Adrenal gland (tissue), 12 donors: Measurements from ENCODE around the gene XIRP2. TPM values are rescaled to one million over a fixed set of nuclear protein-coding genes. Genes with fewer than 3 reads are reported as not detected.

Source experiments
- DNase-seq, 7 donors: peaks; one replicate each; pipeline ENCODE4 v3.0.0-alpha.2; 2019 to 2020
- H3K27ac ChIP-seq, 5 donors: fragments of 200-600 bp; sonication (generic) in 4 of 5; 1 replicate in 3 of 5; 2 replicates in 2 of 5; pipeline versions ENCODE4 v1.5.1 to v1.8.0; 2016 to 2020; ENCODE audit warnings: mild to moderate bottlenecking in 1 of 5
- H3K27me3 ChIP-seq: fragments of 200-600 bp; 2 replicates; pipeline ENCODE4 v1.8.0; 2021
- H3K36me3 ChIP-seq, 2 donors: fragments of 200-600 bp; replicated peaks in 1 of 2; 1 replicate in 1 of 2; 2 replicates in 1 of 2; pipeline versions ENCODE4 v1.5.1 to v1.8.0; 2018 to 2022
- H3K4me1 ChIP-seq, 2 donors: fragments of 200-600 bp; replicated peaks in 1 of 2; 1 replicate in 1 of 2; 2 replicates in 1 of 2; pipeline versions ENCODE4 v1.5.1 to v1.8.0; 2018 to 2021
- H3K4me3 ChIP-seq, 4 donors: fragments of 200-600 bp; sonication (generic) in 3 of 4; one replicate each; pipeline ENCODE4 v1.5.1; 2016 to 2018
- H3K9me3 ChIP-seq, 3 donors: fragments of 200-600 bp; sonication (generic) in 1 of 3; replicated peaks in 1 of 3; 1 replicate in 2 of 3; 2 replicates in 1 of 3; pipeline versions ENCODE4 v1.5.1 to v1.8.0; 2016 to 2021
- CTCF ChIP-seq, 6 experiments: fragments of 450-650 bp in 4 of 6; fragments of 200-600 bp in 2 of 6; sonication (generic) in 1 of 6; IDR thresholded peaks; 1 replicate in 5 of 6; 2 replicates in 1 of 6; pipeline versions ENCODE4 v1.5.1 to v1.8.0; 2016 to 2021; ENCODE audit warnings: antibody characterized with exemption in 6 of 6, mild to moderate bottlenecking in 2 of 6, moderate library complexity in 1 of 6
- POLR2A ChIP-seq, 2 donors: fragments of 450-650 bp; IDR thresholded peaks; one replicate each; pipeline ENCODE4 v1.6.1; 2017; ENCODE audit warnings: antibody characterized with exemption in 2 of 2, mild to moderate bottlenecking in 2 of 2, moderate library complexity in 1 of 2
- WGBS, 4 donors: extraction: QIAGEN DNeasy Blood & Tissue Kit in 2 of 4; methylation state at CpG; one replicate each; pipeline versions ENCODE4 v1.1.5 to v1.1.7; 2013 to 2017; 5-methylcytosine and 5-hydroxymethylcytosine counted together
- intact Hi-C, 2 donors: fragments of 100-400 bp; cut with DNase I; formaldehyde crosslinking; loops; one replicate each; pipeline versions ENCODE4 v1.14.1 to v1.15.0; 2022 to 2023
- polyA plus RNA-seq, 3 donors: library from polyadenylated mRNA; stranded (reverse); fragments of 200-250 nt in 2 of 3; fragments of 350-450 nt in 1 of 3; fragmentation: Illumina TruSeq in 1 of 3; extraction: RNeasy Lipid Tissue Mini Kit (QIAGEN cat#74804) in 1 of 3; gene quantifications; one replicate each; pipeline ENCODE4 v1.2.3, GENCODE V29; 2013 to 2014
- total RNA-seq, 9 donors: library from RNA; depleted of rRNA in 4 of 9; stranded (reverse); fragments of >200 nt in 4 of 9; fragments of 120-200 nt in 1 of 9; fragmentation: NEBNext Ultra II Directional in 1 of 9; extraction: Animal tissue kit (Norgen Biotek cat#: 25700) in 1 of 9; gene quantifications; one replicate each; pipeline versions ENCODE4 v1.1.0 to v1.2.4, GENCODE V29; 2013 to 2023
- donor health status: healthy with polysubstance abuse.
- donor health status: Bipolar disorder and iron deficiency.
- donor health status: DM: yes; HTN: yes; CAD: no.
- donor health status: DM: no; HTN: no; CAD: no.
- donor health status: DM: no; HTN: no; CAD: no.
- donor health status: DM: yes; HTN: yes; CAD: no.

XIRP2 gene
- total and polyA plus RNA-seq, 12 donors, result 0.06 to 1.3 (median 0.17) TPM; not detected in 7

GRCh38 chr2:167049659-167050058, 161.4 kb downstream of the XIRP2 start:
- TF ChIP-seq POLR2A (IDR thresholded peaks at IDR 0.05) (no peak), CTCF (IDR thresholded peaks at IDR 0.05) (no peak)
- Histone ChIP-seq H3K27ac (no peak overlapping the region), H3K36me3 (no peaks in the 10 kb centered on the region), H3K4me1 (no peaks in the 10 kb centered on the region), H3K27me3 (no peaks in the 10 kb centered on the region), H3K4me3 (no peak overlapping the region), H3K9me3 (no peaks in the 10 kb centered on the region)
- 57 to 71% (median 64%) methylated on average over 3 of the region's 3 CpGs for WGBS, 4 donors
- no peak for DNase-seq
- intact Hi-C loops, result no loop called here

GRCh38 chr2:167052825-167053224, 164.5 kb downstream of the XIRP2 start:
- Histone ChIP-seq H3K4me1 (no peaks in the 10 kb centered on the region), H3K36me3 (no peaks in the 10 kb centered on the region), H3K27me3 (no peaks in the 10 kb centered on the region), H3K27ac (no peak overlapping the region), H3K4me3 (no peak overlapping the region), H3K9me3 (no peaks in the 10 kb centered on the region)
- intact Hi-C loops, result no loop called here
- WGBS, 4 donors, result 80 to 93% (median 85%) methylated on average over 1 of the region's 1 CpG
- DNase-seq, result no peak
- TF ChIP-seq CTCF (IDR thresholded peaks at IDR 0.05) (no peak), POLR2A (IDR thresholded peaks at IDR 0.05) (no peak)

- Histone ChIP-seq H3K4me1 (no peaks in the 10 kb centered on the region), H3K36me3 (no peaks in the 10 kb centered on the region), H3K9me3 (no peaks in the 10 kb centered on the region), H3K27me3 (no peaks in the 10 kb centered on the region), H3K27ac (no peak overlapping the region), H3K4me3 (no peak overlapping the region)
- 79 to 91% (median 85%) methylated on average over 3 of the region's 3 CpGs for WGBS, 4 donors
- no peak for DNase-seq
- intact Hi-C loops, result no loop called here
- TF ChIP-seq CTCF (IDR thresholded peaks at IDR 0.05), result no peak
- TF ChIP-seq POLR2A (IDR thresholded peaks at IDR 0.05), result no peak
These were observed 166.6 kb downstream of the XIRP2 start for GRCh38 chr2:167054881-167055280.

- intact Hi-C loops, result no loop called here
- no peak for DNase-seq
- no peaks in the 10 kb centered on the region for H3K27me3 ChIP-seq
- no peaks in the 10 kb centered on the region for H3K9me3 ChIP-seq
- WGBS, 4 donors, result 57 to 62% (median 62%) methylated on average over 4 of the region's 4 CpGs
- no peak overlapping the region for H3K4me3 ChIP-seq
- no peaks in the 10 kb centered on the region for H3K36me3 ChIP-seq
- H3K27ac ChIP-seq, result no peak overlapping the region
- TF ChIP-seq CTCF (IDR thresholded peaks at IDR 0.05) (no peak), POLR2A (IDR thresholded peaks at IDR 0.05) (no peak)
- H3K4me1 ChIP-seq, result no peaks in the 10 kb centered on the region
These were observed 169.2 kb downstream of the XIRP2 start for GRCh38 chr2:167057446-167057845.
